ENCODE measurements around the gene FUNDC1.
"Not testable (repeated sequence)": the region's sequence is repeated elsewhere in the genome, so short reads cannot be mapped to it uniquely, and the experiment has no call there.

Gene FUNDC1, protein sequence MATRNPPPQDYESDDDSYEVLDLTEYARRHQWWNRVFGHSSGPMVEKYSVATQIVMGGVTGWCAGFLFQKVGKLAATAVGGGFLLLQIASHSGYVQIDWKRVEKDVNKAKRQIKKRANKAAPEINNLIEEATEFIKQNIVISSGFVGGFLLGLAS

DNA sequence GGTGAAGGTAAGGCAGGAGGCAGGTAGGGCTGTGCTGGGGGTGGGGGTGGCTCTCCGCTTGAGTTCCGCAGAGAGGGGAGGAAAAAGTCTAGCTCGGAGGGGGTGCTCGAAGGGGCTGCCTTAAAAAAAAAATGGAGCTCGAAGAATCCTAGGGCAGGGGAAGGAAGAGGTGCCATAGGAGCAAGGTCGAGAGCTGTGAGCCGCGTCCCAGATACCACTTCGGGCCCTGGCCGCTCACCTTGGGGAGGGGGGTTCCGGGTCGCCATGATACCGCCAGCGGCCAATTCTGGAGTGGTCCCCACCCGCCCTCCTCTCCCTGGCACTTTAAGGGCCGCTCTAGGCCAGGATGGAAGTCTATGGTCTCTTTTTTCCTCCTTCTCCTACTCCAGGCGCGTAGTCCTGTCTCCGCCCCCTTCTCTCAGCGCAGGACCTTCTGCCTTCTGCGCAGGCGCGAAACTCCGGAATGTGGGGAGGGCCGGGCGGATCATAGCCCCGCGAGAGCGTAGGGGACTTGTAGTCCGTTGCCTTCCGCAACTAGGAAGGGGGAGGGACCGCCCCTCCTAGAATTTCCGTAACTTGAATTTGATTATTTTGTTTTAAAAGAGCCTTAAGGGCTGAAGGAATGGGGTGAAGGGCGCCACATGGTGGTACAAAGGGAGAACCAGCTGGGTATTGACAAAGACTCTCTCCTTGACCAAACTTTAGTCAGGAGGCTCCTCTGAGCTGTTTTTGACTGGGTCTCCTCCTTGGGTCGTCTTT lies at the start of gene FUNDC1:
Gene FUNDC1, minus strand, starts transcription at position 293 of the 759 bp plus-strand sequence. Its CDS starts 27 bp downstream, at position 266.
- DNase-seq = peak; percentile 84

DNA sequence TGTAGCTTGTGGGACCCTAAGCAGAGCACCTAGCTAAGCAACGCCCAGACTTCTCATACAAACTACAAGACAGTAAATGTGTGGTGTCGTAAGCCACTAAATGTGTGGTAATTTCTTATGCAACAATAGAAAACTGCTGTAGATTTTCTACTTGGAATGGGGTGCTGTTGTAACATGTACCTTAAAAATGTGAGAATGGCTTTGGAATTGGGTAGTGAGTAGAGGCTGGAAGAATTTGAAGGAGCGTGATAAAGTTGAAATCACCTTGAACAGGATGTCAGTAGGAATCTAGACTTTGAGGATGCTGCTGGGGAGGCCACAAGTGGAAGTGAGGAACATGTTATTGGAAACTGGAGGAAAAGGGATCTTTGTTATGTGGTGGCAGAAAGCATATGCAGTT lies 43.2 kb upstream of the FUNDC1 start:
- no peak for DNase-seq

DNA sequence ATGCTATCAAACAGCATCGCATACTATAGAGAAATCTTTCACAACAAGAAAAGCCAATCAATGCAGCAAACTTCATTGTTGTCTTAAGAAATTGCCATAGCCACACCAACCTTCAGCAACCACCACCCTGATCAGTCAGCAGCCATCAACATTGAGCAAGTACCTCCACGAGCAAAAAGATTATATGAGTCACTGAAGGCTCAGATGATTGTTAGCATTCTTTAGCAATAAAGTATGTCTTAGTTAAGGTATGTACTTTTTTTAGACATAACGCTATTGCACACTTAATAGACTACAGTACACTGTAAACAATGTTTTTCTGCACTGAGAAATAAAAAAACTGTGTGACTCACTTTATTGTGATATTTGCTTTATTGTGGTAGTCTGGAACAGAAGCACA lies 37.8 kb upstream of the FUNDC1 start:
- no peak for DNase-seq

DNA sequence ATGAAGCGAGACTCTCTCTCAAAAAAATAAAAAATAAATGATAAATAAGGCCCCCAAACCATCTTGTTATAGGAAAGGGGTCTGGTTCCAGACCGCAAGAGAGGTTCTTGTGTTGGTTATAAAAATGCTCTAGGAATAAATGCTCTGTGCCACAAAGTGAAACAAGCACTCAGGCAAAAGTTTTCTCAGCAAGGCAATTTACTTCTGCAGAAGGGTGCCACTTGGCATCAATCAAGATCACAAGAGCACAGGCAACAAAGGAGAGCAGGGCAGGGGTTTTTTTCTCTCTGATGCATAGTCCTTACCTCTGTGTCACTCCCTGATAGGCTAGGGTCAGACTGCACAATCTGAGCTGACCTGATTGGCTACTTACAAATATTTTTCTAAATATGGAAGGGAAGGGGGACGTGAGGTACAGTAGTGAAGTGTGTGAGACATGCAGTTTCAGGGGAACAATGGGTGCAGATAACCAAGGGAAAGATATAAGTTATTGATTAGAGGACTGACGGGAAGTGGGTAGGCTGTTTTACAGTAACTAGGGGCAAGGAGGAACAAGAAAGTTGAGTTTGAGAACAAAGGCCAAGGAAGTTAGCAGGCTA lies 29.8 kb upstream of the FUNDC1 start:
- no peak for DNase-seq

DNA sequence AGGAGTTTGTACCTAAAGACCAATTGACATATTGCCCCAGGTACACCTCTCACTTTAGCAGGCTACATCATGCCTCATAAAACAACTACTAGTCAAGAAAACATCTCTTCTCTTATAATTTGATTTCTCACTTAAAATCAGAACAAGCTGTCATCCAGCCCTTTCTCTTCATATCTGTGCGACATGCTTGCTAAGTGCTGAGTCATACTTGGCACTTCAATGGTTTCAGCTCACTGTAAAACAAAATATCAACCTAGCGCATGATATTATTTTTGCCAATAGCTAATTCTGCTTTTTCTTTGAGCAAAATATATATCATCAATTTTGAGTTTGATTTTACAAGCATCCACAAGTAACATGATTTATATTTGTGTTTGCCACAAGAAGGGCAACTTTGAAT lies 27.9 kb upstream of the FUNDC1 start:
- no peak for DNase-seq

DNA sequence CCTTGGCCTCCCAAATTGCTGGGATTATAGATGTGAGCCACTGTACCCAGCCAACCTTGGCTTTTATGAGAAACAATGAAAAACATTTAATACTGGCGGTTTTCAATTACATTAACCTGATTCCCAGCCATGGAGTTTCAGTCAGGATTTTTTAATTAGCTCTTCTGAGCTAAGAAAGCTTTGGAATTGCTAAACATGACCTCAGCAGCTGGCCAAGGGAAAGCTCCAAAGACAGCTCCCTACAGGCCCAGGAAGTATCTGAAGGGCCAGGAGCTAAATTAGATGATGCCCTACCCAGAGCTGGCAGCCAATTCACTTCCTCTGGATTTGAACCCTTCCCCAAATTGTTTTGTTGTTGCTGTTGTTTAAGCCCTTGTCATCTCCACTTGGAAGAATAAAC lies 26.5 kb upstream of the FUNDC1 start:
- no peak for DNase-seq

DNA sequence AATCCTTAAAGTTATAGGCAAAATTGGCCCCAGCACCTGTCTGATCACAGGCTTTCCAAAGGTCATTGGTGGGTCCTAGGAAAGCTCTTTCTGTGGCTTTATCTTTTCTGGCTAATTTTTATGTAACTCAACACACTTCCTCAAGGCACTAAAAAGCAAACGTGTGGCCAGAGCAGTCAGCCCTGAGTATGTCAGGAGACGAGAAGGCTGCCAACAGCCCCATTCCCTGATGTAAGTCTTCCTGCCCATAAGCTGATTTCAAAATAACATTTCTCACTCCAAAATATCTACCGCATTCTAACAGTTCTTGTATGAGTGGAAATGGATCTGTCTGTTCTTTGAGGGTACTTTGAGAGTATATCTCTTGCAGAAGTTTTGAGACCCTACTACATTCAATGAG lies 25.5 kb upstream of the FUNDC1 start:
- no peak for DNase-seq

DNA sequence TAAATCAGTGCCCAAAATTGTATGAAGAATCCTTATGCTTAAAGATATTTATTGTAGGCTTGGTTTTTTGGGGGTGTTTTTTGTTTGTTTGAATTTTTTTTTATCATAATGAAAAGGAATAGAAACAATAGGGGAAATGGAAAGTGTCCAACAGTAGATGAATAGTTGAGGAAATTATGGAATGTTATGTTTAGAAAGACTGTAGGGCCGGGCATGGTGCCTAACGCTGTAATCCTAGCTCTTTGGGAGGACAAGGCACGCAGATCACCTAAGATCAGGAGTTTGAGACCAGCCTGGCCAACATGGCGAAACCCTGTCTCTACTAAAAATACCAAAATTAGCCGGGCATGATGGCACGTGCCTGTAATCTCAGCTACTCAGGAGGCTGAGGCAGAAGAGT lies 19.2 kb upstream of the FUNDC1 start:
- DNase-seq = not testable (repeated sequence)

DNA sequence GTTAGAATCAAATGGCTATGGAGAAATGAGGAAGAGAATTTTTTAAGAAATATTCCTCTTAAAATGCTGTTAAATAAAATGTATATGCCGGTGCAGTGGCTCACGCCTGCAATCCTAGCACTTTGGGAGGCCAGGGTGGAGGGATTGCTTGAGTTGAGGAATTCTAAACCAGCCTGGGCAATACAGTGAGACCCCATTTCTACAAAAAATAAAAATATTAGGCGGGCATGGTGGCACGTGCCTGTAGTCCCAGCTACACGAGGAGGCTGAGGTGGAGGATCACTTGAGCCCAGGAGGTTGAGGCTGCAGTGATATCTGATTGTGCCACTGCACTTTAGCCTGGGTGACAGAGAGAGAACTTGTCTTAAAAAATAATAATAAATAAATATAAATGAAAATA lies 7.9 kb upstream of the FUNDC1 start:
- no peak for DNase-seq

DNA sequence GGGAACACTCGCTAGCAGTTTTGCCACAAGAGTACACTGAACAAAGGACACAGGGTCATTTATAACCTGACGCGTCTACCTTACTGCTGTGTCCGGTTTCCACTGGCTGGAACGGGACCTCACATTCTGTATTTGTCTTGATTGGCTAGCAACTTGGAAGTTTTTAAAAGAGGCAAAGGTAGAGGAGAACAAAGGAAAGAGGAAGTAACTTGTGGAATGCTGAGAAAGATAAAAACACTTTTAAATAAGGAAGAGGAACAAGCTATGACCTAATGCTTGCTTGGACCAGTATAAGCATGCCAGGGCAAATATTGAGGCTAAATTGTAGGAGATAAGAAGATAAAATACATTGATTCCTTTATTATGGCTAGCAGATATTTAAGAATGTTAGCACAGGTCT lies 2.8 kb upstream of the FUNDC1 start:
- DNase-seq = not testable (repeated sequence)

DNA sequence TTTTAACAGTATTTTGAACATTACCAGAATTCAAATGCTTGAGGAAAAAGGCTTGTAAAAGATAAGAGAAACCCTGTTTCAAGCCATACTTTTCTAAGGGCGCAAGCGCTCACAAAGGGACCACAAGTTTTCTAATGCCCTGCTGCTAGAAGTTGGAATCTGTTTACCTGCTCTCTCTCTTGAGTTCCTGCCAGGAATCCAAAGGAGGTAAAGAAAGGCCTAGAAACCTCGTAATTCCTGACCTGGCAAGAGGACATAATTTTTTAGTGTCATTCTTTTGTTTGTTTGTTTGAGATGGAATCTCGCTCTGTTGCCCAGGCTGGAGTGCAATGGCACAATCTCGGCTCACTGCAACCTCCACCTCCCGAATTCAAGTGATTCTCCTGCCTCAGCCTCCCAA lies 1.4 kb upstream of the FUNDC1 start:
- no peak for DNase-seq

DNA sequence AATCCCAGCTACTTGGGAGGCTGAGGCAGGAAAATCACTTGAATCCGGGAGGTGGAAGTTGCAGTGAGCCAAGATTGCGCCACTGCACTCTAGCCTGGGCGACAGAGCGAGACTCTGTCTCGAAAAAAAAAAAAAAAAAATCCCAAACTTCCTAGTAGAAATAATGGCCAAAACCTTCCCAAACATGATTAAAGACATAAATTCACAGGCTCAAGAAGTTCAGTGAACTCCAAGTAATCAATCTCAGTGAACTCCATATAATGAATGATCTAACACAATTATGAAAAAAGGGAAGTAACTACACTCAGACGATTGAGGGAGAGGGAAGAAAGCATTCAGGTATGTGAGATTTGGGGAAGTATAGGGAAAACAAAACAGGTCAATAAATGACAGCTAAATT lies 6.5 kb downstream of the FUNDC1 start:
- DNase-seq = no peak

DNA sequence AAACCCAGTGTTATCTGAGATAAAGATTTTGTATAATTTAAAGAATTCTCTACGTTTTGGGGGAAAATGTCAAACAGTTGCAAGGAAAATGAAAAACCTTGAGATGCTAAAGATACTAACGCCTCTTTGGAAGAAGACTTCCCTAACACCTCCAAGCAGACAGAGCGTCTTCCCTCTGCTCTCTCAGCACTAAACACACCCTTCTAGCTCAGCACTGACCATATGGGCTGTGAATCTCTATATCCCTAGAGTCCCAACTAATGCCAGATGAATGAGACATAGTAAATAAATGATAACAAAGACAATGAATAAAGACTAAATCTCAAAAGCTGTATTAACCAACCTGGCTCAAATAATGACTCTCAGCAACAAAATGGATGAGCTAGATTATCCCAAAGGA lies 13.3 kb downstream of the FUNDC1 start:
- no peak for DNase-seq

DNA sequence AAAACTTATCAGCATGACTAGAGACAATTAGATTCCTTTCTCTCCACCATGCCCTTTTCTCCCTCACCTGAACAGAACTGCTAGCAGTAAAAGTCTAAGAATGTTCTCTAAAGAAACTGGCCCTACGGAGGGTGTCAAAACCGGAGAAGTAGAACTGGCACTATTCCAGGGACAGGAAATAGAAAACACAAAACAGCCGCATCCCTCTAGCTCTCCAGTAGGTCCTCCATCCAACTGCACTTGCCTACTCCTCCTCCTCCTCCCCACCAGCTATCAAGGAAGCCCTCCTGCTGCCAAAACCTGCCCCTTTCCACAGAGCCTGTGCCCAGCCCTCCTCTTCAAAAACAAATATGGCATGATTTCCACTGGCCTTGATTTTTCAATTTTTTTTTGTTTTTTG lies 28.4 kb downstream of the FUNDC1 start:
- DNase-seq = no peak

DNA sequence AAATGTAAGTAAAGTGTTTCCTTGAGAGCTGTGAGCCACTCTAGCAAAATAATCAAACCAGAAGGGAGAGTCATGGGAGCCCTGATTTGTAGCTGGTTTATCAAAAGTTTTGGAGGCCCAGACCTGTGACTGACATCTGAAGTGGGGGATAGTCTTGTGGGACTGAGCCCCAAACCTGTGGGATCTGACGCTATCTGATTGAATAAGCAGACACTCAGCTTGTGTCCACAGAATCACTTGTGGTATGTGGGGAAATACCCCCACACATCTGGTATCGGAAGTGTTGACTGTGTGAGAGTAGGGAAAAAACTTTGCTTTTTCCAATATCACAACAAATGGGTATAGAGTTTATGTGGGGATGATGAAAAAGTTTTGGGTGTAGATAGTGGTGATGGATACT lies 35.4 kb downstream of the FUNDC1 start:
- DNase-seq = no peak

DNA sequence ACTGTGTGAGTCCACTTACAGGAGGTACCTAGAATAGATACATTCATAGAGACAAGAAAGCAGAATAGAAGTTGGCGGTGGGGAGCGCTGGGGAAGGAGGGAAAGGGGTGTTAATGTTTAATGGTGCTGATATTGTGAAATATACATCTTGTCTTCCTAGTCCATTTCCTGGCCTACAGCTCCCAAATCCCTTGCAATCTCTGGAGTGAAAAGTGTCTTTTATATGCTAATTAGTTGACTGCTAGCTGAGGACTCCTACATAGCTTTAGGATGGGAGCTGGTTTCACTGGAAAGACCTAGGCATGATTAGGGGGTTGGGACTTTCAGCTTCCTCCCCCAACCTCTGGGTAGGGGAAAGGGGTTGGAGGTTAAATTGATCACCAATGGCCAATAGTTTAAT lies 36.0 kb downstream of the FUNDC1 start:
- no peak for DNase-seq

DNA sequence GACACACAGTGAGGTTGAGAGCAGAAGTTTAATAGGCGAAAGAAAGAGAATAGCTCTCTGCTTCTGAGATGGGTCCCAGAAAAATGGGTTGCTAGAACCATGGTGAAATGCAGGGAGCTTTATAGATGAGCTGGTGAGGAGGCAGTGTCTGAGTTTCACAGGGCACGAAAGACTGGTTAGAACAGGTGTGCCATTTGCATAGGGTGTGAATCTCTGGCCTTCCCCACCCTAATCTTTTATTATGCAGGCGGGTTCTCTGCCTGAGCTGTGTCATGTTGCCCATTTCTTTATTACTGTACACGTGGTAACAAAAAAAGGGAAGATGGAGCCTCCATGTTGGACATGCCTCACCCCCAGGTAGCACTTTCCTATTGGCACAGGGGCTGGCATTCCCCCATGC lies 39.1 kb downstream of the FUNDC1 start:
- peak; percentile 13 for DNase-seq

DNA sequence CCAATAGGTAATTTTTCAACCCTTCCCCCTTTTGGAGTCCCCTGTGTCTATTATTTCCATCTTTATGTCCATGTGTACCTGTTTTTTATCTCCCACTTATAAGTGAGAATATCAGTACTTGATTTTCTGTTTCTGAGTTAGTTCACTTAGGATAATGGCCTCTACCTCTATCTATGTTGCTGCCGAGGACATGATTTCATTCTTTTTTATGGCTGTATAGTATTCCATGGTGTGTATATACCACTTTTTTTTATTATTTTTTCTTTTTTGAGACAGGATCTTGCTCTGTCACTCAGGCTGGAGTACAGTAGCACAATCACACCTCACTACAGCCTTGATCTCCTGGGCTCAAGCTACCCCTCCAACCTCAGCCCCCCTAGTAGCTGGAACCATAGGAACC lies 47.6 kb downstream of the FUNDC1 start:
- DNase-seq = no peak

DNA sequence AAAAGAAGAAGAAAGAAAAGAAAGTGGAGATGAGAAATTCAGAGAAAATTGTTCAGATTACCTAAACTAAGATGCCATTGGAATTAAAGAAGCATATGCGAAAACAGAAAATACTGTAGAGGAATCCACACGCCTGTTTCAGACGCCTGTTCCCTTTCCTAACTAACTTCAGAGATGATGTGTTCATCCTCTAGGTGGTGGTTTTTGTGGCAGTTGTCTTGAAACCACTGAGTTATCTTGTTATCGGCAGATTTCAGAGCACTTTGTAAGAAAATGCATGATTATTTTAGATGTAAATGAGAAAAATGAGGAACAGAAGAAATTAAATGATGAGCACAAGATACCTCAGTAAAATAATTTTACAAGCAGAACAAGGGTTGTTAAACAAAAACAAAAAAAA lies 48.3 kb downstream of the FUNDC1 start:
- no peak for DNase-seq

DNA sequence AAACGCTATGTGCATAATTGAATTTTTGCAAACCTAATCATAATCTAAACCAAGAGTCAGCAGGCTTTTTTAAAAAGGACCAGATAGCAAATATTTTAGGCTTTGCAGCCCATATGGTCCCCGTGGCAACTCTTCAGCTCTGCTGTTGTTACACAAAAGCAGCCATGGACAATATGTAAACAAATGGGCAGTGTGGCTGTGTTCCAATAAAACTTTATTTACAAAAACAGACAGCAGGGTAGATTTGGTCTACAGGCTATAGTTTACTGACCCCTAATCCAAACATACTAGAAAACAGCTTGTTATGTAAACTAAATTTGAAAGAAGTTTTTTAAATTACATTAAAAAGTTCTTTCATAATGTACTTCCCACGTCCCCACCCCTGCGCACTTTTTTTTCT lies 53.1 kb downstream of the FUNDC1 start:
- no peak for DNase-seq

DNA sequence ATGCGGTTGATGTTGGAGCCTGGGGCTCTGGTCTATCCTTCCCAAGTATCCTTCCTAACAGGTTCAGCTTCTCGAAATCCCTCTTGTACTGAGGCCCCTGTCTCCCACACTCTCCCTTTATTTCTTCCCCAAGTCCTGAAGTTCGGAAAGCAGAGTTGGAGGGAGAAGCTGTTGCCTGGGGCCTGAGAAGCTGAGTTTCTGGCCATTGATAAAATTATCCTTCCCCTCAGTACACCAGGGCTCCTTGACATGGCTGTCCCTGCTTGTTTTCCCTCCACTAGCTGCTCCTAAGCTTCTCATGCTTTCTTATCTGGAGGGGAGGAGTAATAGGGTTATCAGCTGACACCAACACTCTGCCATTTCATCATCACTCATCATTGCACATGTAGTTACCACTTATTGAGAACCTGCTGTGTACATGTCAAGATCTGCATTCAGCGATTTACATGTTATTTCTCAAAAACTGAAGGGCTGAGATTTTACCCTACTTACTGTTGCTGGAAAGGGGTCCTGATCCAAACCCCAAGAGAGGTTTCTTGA lies 58.0 kb downstream of the FUNDC1 start:
- no peak for DNase-seq

DNA sequence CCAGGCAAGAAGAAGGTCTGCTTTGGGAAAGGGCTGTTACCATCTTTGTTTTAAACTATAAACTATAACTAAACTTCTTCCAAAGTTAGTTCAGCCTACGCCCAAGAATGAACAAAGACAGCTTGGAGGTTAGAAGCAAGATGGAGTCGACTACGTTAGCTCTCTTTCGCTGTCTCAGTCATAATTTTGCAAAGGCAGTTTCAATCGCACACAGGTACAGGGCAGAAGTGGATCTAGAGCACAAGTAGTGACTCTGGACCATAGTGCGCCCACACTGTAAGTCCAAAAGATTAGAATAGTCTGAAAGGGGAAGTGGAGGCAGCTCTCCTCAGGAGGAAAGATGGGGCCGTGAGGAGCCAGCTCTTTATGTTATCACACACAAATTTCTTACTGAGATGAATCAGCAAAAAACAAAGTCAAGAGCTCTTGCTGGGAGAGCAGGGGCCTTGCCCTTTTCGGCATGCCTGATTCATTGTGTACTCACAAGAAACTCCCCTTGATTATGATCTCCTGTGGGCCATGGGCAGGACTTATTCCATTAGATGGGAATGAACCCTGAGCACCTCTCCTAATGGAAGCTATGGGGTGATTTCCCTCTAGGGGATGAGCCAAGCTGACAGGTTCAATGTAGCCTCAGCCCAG lies 58.6 kb downstream of the FUNDC1 start:
- DNase-seq = no peak

DNA sequence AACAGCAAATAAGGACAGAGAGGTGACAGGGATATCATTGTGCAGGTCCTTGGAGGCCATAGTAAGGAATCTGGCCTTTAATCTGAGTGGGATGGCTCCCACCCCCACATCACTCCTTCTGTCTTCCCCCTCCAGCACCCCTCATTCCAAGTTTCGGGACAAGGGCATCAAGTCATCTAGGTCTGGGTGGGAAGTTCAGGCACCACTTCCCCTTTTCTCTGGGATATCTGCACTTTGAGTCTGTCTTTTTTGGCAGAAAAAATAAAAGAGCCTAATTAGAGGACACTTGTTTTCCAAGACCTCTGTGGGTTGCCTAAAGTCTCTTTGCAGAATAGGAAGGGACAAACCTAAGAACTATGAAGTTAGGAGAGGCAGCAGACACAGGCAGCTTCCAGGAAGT lies 60.1 kb downstream of the FUNDC1 start:
- no peak for DNase-seq

DNA sequence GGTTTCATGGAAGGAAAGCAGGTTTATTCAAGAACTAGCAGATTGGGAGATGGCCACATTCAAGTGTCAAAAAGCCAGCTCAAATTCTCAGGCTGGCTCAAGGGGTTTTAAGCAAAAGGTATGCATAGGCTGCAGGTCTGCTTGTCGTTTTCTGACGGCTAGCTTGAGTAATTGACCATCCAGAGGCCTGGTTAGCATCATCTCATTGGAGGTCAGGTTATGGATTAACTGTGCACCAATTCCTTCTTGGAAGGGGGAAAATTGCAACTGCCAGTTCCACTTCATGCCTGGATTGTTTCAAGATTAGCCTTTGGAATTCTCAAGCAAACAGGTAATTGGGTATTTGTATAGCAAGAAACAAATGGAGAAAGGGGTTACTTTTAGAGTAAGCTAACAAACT lies 62.1 kb downstream of the FUNDC1 start:
- no peak for DNase-seq
